NB4 (cell line): ENCODE measurements around the gene SH3RF2.
A peak's percentile ranks its signal among the peaks of the same experiment; 100 is the strongest.
"Not testable (repeated sequence)": the region's sequence is repeated elsewhere in the genome, so short reads cannot be mapped to it uniquely, and the experiment has no call there.

ENCODE experiments used
- DNase-seq: peaks from one replicate; pipeline ENCODE4 v3.0.0; 2010; ENCODE audit warnings: low read depth
- H3K4me3 ChIP-seq: one replicate; pipeline ENCODE4 v1.5.1; 2011; ENCODE audit warnings: mild to moderate bottlenecking, low read depth, low read length, moderate library complexity
- MYC ChIP-seq: IDR thresholded peaks from 2 replicates; pipeline ENCODE4 v1.6.1; 2011; ENCODE audit warnings: low read depth, low read length
- POLR2A ChIP-seq: IDR thresholded peaks from 2 replicates; pipeline ENCODE4 v1.6.1; 2011; ENCODE audit warnings: mild to moderate bottlenecking; ENCODE audit not compliant: insufficient read length; ENCODE audit errors: extremely low read depth
- TF ChIP-seq, protein P1 (sequence below): IDR thresholded peaks from one replicate; pipeline ENCODE4 v1.5.1; 2012; ENCODE audit warnings: low read depth, low read length
- TF ChIP-seq, protein P2 (sequence below): IDR thresholded peaks from 2 replicates; pipeline ENCODE4 v1.6.1; 2011; ENCODE audit warnings: low read depth, low read length

Gene SH3RF2

DNA sequence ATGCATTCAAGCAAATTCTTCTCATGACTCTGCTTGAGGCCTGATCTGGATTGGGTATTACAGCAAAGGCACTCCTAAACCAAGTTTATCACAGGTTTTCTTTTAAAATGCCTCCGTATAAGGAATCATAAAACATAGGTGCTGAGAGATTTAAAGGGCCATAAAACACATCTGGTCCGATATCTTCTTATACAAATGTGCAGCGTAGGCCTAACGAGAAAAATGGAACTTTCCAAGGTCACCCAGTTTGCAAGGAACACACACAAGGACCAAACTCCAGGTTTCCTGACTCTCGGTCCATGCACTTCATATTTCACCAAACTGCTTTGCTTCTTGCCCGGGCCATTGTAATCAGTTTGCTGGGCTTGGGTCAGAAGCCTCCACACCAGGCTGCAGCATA, 22.1 kb downstream of the SH3RF2 start:
- H3K4me3 ChIP-seq: no peak overlapping the region
- no peak for DNase-seq
- TF ChIP-seq, protein P1, sequence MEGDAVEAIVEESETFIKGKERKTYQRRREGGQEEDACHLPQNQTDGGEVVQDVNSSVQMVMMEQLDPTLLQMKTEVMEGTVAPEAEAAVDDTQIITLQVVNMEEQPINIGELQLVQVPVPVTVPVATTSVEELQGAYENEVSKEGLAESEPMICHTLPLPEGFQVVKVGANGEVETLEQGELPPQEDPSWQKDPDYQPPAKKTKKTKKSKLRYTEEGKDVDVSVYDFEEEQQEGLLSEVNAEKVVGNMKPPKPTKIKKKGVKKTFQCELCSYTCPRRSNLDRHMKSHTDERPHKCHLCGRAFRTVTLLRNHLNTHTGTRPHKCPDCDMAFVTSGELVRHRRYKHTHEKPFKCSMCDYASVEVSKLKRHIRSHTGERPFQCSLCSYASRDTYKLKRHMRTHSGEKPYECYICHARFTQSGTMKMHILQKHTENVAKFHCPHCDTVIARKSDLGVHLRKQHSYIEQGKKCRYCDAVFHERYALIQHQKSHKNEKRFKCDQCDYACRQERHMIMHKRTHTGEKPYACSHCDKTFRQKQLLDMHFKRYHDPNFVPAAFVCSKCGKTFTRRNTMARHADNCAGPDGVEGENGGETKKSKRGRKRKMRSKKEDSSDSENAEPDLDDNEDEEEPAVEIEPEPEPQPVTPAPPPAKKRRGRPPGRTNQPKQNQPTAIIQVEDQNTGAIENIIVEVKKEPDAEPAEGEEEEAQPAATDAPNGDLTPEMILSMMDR: no peak
- TF ChIP-seq MYC (no peak), POLR2A (no peak)
- TF ChIP-seq, protein P2, sequence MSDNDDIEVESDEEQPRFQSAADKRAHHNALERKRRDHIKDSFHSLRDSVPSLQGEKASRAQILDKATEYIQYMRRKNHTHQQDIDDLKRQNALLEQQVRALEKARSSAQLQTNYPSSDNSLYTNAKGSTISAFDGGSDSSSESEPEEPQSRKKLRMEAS: no peak

DNA sequence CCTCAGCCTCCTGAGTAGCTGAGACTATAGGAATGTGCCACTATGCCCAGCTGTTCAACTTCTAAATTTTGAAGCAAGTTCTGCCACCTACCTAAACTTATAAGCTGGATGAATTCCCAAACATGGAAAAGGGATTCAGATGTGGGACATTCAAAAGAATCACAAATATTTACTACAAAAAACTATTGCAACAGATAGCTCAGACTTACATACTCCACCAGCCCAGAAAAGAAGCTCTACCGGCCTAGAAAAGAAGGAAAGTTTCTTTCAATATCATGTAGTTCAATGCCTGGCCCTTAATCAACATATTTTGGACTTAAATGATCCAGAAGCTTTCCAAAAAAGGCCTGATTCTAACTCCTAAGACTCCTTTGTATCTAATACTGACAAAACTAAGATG, 23.8 kb downstream of the SH3RF2 start:
- no peak for TF ChIP-seq MYC
- TF ChIP-seq, protein P2: no peak
- TF ChIP-seq, protein P1: no peak
- TF ChIP-seq POLR2A: no peak
- no peak overlapping the region for H3K4me3 ChIP-seq
- DNase-seq: no peak

DNA sequence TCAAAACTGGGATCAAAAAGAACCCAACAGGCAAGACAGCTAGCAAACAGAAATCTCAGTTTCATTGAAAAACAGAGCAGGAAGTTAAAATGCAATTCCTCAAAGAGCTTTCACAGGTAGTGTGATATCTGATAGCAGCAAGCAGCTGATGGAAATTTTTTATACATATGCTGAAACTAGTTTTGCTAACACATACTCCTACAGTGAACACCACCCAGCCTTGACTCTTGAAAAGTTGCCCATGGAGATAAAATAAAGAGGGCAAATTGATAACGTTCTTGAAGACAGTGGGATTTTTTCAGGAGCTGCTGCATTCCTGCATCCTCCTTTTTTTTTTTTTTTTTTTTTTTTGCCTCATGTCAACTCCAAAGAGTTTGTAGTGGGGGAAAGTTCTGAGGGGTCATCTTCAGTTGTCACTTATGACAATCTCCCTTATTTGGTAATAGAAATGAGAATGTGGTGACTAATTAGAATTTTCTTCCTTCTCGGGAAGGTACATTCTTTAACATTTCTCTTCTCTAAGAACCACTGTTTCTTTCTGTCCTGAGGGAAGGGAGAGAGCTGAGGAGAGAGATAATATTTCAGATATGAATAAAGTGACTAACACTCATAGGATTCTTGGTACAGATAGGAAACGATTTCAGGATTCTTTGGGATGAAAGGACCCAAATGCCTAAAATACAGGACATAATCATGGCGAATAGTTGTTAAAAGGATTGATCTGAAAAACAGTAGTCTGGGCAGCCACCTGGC, 24.6 kb downstream of the SH3RF2 start:
- TF ChIP-seq POLR2A (no peak), MYC (no peak)
- TF ChIP-seq, protein P2: no peak
- TF ChIP-seq, protein P1: no peak
- DNase-seq: no peak
- H3K4me3 ChIP-seq: no peak overlapping the region

DNA sequence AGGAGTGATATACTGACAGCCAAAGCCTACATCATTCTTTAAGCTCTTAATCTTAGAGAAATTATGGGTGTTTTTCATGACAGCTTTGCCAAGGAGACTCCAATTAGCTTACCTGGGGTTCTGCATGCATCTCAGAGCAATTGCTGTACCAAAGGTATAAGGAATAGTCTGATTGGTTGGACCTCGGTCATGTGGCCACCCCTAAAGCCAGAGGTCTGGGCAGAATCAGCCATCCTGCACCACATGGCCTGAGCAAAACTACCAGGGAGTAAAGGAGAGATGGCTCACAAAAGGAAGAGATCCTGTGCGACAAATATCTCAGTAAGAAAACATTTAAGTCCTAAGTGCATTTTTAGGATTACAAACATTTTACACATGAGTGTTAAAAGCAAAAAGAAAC, 25.6 kb downstream of the SH3RF2 start:
- DNase-seq: no peak
- H3K4me3 ChIP-seq: no peak overlapping the region
- TF ChIP-seq, protein P1: no peak
- TF ChIP-seq POLR2A (no peak), MYC (no peak)
- TF ChIP-seq, protein P2: no peak

DNA sequence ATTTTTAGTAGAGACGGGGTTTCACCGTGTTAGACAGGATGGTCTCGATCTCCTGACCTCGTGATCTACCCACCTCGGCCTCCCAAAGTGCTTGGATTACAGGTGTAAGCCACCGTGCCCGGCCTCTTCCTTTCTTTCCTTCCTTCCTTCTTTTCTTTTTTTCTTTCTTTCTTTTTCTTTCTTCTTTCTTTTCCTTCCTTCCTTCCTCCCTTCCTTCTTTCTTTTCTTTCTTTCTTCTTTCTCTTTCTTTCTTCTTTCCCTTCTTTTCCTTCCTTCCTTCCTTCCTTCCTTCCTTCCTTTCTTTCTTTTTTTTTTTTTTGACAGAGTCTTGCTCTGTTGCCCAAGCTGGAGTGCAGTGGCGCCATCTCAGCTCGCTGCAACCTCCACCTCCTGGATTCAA, 27.6 kb downstream of the SH3RF2 start:
- not testable (repeated sequence) for H3K4me3 ChIP-seq, DNase-seq

DNA sequence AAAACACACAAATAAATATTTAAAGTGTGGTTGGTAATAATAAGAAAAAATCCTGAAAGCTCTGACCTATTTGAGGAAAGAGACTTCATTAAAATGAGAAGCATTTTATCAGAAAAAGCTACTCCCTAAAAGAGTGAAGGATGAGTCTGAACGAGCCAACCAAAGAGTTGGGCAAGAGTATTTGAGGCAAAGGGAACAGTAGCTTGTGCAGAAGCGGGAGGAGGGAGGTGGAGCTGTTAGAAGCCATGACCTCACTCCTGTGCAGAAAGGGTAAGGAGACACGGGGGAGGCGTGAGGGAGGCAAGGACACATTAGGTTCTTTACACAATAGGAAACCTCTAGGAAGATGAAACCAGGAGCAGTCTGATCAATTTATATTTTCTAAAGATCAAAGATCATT, 29.4 kb downstream of the SH3RF2 start:
- H3K4me3 ChIP-seq: no peak overlapping the region
- TF ChIP-seq, protein P1: no peak
- TF ChIP-seq MYC: no peak
- TF ChIP-seq, protein P2: no peak; the same call in 1 of the 2 replicates
- no peak for TF ChIP-seq POLR2A
- peak; percentile 79 for DNase-seq
